HG03442 (cell line): ENCODE results near the gene TOLLIP.

ENCODE experiments used
- ATAC-seq: cut with Tn5 transposase; IDR thresholded peaks from one replicate; pipeline ENCODE4 v1.9.1; 2021; ENCODE audit warnings: mild to moderate bottlenecking, moderate library complexity; ENCODE audit not compliant: unreplicated experiment

The TOLLIP gene

DNA sequence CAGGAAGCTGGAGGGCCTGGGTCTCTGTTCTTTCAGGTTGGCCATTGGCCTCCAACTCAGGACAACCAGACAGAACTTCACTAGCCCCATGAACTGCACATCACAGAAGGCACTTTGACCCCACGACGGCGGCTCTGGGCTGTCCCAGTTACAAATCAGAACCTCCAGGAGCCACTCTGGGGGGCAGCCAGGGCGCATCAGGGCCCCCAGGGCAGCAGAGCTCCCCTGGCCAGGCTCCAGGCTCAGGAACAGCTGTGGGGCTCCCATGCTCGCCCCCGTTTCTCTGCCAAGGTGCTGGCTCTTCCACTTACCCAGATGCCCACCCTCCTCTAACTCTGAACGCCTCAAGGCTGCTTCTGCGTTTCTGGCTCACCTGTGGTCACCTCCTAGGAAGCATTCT is 25.5 kb downstream of the TOLLIP start:
- no peak for ATAC-seq

DNA sequence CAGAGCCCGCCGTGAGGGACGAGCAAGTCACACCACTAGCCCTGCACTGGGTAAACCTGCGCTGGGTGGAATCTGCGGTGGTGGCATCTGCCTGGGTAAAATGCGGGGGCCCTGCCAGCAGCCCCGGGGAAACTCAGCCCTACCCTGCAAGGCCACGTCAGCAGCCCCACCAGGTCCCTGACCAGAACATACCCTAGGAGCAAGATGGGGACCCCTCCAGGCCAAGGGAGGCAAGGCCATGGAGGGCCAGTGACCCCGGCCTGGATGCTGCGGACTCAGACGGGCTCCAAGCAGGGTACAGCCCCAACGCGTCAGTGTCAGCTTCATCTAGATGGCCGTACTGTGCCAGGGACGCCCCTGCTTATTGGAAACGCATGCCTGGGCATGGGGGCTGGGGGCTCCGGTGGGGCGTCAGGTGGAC is 26.3 kb downstream of the TOLLIP start:
- no peak for ATAC-seq

DNA sequence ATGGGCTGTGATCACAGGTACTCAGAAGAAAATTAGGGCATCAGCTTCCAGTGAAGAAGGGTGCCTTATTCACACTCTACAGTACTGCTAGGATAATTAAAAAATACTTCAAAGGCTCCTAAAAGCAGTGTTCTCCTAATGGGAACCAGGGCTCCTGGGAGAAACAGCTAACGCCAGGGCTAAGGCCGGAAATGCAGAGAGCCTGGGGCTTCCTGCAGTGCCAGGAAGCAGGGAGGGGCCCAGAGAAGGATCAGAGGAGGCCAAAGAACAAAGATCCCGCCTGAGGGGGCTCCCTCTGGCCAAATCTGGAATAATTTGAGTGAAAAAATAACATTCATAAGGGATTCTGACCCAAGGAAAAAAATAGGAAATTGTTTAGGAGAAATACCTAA is 27.5 kb downstream of the TOLLIP start:
- ATAC-seq, result no peak

DNA sequence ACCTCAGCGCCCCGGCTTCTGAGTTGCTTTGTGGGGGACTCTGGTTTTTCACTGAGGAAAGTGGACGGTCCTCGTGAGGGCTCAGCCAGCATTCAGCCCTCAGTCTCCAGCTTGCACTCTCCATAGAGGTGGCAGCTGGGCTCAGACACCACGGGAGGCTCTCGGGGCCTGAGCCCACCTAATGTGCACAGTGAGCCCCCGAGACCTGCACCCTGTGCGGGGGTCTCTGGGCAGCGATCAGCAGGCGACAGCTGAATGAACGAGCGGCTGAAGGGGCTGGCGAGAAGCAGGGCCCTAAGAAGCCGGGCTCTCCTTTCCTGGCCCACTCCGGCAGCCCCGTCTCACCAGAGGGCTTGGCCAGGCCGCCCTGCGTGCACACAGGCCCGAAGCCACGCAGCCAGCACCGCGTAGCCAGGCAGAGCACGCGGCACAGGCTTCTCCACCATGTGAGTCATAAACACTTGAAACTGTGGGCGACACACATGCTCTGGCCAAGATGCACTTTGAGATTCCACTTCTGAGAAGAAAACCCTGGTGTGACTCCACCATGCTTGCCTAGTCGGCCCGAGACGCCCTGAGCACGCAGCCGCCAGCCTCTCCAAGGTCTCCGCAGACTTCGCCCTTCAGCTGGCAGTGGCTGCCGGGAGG is 28.0 kb downstream of the TOLLIP start:
- ATAC-seq, result no peak

DNA sequence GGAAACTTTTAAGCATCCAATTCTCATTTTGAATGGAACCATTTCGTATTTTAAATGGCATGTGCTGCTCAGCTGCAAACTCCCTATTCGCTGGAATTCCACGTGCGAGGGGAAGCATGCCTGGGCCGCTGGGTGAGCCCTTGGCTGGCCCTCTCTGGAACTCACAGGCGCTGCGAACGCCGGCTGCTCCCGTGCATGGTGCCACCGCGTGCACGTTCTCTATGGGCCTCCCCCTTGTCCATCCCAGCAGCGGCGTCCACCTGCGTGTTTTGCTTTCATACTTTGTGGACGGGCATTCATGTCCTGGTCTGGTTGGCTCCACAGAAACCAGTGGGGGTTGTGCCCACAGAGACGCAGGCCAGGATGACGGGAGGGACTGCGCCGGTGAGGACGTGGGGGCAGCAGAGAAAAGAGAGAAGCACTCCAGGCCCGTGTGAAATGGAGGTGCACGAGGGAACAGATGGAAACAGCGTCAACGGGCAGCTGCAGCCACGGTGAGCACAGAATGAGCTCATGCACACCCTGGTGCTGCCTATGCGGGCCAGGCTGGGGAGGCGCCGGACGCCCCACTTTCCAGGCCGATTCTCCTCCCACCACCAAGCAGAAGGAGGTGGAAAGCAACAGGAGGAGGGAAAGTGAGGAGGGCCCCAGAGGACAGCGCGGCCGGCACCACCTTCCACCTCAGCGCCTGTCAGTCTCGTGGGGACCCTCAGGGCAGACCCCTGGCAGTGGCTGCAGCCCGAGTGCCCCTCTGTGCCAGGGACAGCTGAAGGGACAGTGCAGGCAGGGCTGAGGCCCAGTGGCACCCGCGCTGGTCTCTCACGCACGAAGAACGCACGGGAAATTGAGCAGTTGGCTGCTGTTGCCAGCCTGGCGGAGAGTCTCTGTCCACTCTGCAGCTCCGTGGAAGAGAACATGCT is 29.1 kb downstream of the TOLLIP start:
- no peak for ATAC-seq

DNA sequence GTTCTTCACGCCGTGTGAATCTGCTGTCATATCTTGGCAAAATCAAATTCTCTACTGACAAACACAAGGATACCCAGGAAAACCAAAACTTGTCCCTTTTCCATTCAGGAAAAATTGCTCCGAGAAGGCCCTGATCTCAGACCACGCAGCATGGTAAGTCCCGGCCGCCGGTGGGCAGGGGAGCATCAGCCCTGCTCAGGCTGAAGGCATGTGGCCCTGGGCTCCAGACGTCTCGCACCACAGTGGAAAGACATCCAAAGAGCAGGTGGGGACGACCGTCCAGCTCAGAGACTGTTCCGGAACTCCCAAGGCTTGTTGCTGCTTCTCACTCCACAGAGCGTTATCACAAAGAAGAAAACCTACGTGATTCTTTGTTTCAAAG is 29.8 kb downstream of the TOLLIP start:
- ATAC-seq, result no peak

DNA sequence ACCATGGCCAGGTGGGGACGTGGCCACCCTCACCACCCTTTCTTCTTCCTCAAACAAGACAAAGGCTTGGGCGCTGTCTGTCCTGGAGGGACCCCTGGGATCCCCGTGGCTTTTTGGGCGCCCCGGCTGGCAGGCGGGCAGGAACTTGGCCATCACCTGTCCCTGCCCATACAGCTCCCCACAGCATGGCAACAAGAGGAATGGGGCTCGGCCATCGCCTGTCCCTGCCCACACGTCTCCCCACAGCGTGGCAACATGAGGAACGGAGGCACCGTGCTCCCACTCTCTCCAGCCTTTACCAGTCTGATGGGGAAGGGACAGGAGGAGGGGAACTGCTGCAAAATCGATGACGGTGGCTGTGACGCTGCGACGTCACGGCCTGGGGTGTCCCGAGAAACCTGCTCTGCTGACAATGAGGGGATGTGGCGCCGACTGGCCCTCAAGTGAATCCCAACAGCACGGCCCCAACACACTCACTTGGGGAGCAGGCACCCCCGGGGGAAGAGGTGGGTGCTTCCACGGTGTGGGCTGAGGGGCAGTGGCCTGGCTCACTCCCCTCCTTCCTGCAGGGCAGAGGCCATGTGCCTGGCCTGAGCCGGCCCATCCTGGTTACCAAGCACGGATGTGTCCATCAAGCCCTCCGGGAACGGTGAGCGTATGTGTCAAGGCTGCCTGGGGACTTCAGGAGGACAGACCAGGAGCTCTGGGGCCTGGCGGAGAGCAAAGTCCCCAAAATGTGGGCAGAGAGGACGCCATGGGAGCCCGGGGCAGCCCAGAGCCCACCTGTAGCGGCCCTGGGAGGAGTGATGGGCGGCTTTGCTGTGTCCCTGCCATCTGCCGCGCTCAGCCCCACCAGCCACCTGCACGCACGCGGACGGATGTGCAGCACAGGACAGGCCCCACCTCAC is 30.4 kb downstream of the TOLLIP start:
- no peak for ATAC-seq

DNA sequence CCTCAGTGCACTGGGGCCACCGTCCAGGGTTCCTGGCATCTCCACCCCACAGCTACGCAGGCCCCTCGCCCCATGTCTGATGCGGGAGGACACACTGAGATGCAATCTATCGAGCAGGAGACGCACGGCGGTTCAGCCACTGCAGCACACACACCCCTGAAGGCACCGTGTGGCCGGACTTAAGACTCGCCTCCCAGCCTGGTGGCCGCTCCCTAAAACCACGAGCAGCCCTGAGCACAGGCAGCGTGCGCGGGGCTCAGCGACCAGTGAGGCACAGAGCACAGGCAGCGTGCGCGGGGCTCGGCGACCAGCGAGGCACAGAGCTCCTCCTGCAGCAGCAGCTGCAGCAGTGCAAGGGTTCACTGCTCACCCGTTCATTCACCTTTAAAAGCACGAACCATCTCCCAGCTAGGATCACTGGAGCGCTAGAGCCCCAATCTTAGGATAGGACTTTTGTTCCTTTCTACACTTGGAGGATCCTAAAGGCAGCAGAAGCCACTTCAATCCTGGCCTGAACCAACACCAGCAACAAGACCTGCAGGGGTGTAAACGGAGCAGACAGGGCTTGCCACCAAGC is 31.4 kb downstream of the TOLLIP start:
- ATAC-seq, result no peak

DNA sequence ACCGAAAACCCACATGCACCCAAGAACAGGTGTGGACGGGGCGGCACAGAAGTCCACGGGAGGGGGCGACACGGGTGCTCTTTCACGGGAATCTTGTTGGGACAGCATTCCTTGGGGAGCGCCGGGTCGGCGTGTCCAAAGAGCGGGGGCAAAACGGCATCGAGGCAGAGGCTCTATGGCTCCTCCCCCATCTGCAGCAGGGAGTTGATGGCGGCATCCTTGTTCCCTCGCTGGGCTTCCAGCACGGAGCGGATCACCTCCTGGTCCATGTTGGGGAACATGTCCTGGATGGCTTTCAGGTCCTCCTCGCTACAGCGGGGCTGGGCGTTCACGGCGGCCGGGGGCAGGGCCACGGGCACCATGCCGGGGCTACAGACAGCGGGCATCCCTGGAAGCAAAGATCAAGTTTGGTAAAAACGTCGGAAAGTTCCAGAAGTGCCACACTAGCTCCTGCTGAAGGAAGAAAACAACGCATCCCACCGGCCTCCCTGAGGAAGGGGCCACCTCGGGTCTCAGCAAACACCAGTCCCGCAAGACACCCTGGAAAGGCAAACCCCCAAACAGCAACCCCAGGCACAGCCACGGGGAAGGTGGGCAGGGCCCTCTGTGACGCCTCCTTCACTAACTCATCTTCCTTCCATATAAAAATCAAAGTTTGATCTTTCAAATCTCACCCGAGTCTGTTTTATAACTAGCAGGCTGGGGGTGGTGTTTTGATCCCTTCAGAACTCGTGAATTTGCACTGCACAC is 32.4 kb downstream of the TOLLIP start:
- no peak for ATAC-seq

DNA sequence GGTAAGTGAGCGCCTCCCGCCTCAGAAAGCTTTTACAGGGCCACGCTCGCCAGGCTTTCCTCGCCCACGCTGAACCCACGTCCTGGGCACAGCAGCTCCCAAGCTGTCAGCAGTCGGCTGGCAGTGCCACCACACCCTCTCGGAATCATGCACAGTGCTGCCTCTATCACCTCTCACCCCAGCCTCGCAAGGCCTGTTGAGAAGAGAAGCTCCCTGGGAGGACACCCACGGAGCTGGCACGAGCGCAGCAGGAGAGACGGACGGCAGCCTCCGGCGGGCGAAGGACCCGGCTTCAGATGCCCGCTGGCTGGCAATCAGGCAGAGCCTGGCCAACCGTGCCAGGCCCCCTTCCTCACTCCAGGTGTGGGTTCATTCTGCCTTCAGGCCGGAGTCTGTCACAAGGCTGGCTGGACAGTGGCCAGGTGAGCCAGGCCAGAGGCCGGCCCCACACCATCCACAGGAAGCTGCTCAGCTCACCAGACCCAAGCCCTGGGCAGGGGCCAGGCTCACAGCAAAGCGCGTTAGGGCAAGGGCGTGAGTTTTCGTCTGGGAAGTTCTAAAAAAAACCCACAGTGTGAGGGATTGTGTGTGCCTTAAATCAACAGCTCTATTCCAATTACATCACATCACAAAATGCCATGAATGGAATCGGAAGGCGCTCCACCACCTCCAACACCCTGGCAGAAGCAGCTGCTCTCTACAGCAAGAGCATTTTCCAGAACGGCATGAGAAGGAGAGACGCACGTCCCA is 33.2 kb downstream of the TOLLIP start:
- no peak for ATAC-seq

DNA sequence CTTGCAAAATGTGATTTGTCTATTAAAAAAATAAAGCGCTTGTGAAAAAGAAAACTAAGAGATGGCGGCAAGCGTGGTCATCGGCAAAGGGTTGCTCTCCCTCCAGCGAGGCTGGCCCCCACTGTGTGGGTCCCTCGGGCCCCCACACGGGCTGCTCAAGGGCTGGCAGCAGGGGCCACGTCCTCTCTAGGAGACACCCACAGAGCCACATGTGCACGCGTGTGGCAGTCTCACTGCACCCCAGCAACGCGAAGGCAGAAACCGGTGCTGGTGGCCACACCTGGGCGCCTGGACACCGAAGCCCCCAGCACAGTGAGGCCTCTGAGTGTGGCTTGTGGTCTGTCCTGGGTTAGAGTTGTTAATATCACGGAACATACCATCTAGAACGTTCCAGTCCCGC is 34.4 kb downstream of the TOLLIP start:
- ATAC-seq, result no peak

DNA sequence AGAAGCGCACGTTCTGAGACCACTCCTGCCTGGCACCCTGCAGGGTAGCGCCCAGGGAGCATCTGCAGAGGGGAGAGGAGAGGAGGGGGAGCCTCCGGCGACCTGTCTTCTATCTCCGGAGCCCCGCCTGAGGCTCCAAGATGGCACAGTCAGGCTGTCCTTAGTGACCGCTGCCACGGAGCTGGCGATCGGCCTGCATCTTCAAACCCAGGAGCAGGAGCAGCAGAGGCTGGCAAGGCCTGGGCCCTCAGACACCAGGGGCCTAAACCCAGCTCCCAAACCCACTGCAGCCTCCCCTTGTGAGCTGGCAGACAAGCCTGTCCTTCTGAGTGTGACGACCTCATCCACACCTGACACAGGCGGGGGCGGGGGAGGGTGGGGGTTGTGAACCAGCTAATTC is 34.9 kb downstream of the TOLLIP start:
- ATAC-seq, result no peak

DNA sequence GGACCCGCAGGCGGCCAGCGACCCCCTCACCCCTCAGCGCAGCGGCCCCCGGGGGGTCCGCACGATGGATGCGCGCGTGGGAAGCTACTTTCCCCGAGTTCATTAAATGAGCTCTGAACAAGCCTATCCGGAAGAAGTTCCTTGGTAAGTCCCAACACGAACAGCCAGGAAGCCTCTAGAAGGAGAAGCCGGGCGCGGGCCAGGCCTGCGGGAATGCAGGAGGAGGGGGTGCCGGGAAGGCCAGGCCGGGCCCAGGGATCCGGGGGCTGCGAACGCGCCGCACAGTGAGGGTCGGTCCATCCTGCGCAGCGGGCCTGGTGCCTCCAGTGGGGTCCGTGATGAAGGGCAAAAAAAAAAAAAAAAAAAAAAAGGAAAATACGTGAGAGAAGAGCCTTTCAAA is 36.9 kb downstream of the TOLLIP start:
- no peak for ATAC-seq

DNA sequence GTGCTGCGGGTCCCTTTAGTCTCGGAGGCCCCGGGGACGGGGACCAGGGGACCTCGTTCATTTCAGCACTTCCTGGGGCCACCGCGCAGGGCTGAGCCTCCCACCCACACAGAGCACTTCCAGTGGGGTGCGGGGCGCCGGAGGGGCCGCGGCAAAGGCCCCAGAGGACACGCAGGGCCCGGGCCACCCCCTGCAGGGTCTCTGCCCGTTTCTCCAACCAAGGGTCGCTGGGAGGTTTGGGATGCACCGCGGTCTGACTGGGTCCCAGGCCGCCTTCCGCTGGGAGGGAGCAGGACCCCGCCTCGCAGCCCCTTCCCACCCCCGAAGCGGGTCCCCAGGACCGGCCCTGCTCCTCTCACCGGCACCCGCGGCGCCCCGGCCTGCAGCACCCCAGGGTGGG is 37.5 kb downstream of the TOLLIP start:
- no peak for ATAC-seq

DNA sequence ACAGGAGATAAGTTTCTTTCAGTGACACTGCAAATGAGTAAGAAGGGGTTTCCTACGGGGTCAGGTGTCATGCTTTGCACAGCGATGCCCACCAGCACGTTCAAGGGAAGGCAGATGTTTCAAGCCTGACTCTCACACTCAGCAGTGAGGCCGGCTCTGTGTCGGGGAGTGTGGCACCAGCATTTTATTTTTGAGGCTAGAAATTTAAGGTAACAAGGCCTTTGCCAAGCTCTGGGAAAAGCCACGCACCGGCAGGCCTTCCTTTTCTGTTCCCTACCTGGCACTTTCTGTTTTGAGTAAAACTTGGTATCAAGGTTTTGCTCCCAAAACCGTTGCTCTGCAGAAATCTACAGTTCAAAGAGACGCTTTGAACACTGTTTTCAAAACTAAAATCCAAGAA is 38.0 kb downstream of the TOLLIP start:
- ATAC-seq, result no peak

DNA sequence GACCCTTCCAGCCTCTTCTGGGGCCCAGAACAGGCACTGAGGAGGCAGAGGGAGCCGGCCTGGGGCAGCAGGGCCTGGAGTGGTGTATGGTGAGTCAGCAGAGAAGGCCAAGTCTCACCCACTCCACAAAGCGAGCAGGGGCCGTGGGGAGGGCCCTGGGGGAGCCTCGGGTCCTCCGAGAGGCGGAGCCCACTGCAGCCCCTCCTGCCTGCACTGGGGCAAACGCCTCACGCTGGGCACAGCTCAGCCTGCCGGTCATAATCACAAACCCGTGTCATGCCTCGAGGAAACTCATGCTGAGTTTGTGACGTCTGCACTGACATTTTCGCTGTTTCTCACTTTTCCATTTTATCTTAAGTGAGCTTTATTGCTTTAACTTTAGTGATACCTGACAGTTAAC is 38.4 kb downstream of the TOLLIP start:
- ATAC-seq, result no peak

DNA sequence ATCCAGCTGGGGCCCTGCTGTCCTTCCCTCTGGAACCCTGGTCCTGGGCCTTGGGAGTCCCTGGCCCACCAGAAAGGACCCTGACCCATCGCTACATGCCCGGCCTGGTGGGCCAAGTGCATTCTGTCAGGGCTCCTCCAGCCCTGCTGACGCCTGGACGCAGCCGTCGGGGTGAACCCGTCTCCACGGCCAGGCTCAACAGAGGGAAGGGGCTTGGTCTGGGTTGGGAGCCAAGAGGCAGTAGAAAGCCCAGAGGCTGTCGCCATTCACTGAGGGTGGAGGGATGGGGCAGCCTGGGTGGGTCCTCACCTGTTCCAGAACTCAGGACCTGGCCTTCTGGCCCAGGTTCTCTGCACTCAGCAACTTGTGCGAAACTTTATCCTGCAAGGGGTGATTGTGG is 39.0 kb downstream of the TOLLIP start:
- no peak for ATAC-seq

DNA sequence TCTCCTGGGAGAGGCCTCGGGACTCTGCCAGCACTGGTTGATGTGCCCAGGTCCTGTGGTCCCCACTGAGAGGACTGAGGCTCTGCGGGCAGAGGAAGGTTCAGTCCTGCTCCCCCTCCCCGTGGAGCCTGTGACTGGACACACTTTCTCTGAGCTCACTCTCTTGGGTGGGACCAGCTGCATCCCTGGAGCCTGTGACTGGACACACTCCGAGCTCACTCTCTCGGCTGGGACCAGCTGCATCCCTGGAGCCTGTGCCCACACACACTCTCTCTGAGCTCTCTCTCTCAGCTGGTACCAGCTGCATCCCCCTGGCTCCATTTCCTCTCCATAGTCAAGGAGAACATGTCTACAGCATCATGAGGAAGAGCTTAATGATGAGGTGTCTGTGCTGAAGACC is 39.5 kb downstream of the TOLLIP start:
- no peak for ATAC-seq

DNA sequence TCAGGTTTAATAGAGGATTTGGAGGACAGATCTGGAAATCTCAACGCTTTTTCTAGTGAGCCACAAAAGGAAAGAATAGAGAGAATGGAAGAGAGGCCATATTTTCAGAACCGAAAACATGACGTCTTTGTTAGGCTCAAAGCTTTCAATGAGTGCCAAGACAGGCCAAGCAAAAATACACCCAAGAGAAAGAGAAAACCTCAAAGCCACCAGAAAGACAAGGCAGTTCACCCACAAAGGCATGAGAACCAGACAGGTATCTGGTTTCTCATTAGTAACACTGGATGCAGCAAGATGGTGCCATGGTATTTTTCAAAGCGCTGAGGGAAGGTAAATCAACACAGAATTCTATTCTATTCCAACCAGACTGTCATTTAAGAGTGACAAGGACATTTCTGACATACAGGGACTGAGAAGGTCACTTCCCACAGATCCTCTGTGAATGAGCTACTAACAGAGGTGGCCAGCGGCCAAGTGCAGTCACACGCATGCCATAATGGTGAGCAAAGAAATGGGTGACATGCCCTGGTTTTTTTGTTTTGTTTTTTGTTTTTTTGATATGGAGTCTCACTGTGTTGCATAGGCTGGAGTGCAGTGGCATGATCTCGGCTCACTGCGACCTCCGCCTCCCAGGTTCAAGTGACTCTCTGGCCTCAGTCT is 41.9 kb downstream of the TOLLIP start:
- no peak for ATAC-seq
